GM13977 (cell line): ENCODE results near the gene B4GALT3.

Experiments
- DNase-seq: peaks from one replicate; pipeline ENCODE4 v3.0.0; 2012; ENCODE audit warnings: low spot score
- CTCF ChIP-seq: IDR thresholded peaks from 2 replicates; pipeline ENCODE4 v1.5.1; 2012; ENCODE audit warnings: mild to moderate bottlenecking, control low read depth; ENCODE audit not compliant: insufficient read depth; ENCODE audit errors: extremely low read depth, missing control alignments
- in situ Hi-C: fragments of 300-500 bp; cut with MboI; formaldehyde crosslinking; loops from one replicate; pipeline ENCODE4 v1.12.0; 2022; ENCODE audit warnings: low sequenced_read_pairs, low pct_unique_long_range_greater_than_20kb, mixed read lengths, inconsistent platforms; ENCODE audit not compliant: unreplicated experiment

Gene B4GALT3

DNA sequence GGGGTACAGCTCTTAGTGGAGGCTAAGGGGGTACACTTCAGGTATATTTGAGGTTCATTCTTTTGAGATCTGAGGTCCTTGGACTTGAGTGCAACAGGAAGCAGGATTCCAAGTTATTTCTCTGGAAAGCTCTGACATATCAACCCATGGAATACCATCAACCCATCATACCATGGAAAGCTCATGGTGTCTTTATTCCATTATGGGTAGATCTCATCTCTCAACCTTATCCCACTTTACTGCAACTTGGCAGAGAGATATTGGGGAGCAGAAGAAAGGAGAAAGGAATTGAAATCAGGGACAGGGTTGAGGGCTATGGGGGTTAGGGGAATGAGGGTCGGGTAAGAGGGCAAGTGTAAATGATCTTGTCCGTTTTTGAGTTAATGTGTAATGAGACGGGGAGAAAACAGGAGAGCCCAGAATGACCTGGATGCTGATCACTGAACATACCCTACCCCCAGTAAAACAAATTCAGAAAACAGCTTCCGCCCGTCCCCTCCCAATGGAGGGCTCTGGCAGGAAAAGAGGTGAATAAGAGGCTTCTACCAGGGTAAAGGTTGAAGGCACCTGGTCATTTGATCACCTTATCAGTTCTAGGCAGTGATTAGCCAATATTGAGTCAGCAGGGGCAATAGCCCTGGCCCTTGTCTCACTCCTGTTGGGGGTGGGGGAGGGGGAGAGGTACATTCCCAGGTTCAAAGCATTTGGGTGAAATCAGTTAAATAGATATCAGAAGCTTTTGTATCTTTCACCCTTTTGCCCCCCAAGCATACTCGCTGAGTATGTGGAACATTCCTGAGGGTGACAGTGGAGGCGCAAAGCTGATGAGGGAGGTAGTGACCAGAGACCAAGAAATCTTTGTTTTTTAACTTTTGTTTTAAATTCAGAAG is 46.7 kb upstream of the B4GALT3 start:
- in situ Hi-C loops, result loop anchor here (10.0 kb wide), 1 partner anchor 51 kb away; no protein-coding TSS in a partner anchor
- no peak for TF ChIP-seq CTCF
- no peak for DNase-seq

GRCh38 chr1:161222175-161223019 is 45.1 kb upstream of the B4GALT3 start:
- no peak for DNase-seq
- in situ Hi-C loops, result loop anchor here (10.0 kb wide), 1 partner anchor 52 kb away; no protein-coding TSS in a partner anchor

GRCh38 chr1:161220002-161220401 is 42.7 kb upstream of the B4GALT3 start:
- in situ Hi-C loops, result loop anchor here (10.0 kb wide), 1 partner anchor 55 kb away; no protein-coding TSS in a partner anchor
- DNase-seq, result no peak
- no peak for TF ChIP-seq CTCF

More at GRCh38 chr1:161222175-161223019, 45.1 kb upstream of the B4GALT3 start:
- no peak for TF ChIP-seq CTCF

DNA sequence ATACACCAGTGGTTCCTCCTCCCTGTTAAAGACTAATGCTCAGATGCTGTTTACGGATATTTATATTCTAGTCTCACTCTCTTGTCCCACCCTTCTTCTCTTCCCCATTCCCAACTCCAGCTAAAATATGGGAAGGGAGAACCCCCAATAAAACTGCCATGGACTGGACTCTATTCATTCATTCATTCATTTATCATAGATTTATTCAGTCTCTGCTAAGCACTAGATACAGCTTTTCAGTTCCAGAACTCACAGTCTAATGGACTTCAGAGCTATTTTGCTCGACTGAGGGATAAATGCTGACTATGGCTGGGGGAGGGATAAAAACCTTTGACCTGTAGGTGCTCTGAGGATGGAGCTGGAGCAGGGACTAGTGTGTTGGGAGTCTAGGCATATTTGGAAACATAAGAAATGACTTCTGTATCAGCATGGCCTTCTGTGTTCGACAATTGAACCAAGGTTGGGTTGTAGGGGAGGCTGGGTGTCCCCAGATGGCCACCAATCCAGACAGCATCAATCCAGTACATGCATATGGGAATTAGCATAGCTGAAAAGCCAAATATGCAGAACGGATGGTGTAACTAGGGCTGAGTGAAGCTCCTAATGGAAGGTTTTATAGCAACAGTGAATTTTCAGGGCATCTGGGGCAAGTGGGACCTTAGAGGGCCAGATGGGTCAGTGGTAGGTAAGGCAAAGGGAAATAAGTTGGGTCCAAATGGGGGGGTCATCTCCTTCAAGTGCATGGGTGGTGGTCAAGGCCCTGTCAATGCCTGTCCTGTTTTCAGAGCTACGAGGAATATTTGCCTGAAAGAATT is 42.0 kb upstream of the B4GALT3 start:
- in situ Hi-C loops, result loop anchor here (10.0 kb wide), 1 partner anchor 156 kb away; no protein-coding TSS in a partner anchor
- no peak for TF ChIP-seq CTCF

DNA sequence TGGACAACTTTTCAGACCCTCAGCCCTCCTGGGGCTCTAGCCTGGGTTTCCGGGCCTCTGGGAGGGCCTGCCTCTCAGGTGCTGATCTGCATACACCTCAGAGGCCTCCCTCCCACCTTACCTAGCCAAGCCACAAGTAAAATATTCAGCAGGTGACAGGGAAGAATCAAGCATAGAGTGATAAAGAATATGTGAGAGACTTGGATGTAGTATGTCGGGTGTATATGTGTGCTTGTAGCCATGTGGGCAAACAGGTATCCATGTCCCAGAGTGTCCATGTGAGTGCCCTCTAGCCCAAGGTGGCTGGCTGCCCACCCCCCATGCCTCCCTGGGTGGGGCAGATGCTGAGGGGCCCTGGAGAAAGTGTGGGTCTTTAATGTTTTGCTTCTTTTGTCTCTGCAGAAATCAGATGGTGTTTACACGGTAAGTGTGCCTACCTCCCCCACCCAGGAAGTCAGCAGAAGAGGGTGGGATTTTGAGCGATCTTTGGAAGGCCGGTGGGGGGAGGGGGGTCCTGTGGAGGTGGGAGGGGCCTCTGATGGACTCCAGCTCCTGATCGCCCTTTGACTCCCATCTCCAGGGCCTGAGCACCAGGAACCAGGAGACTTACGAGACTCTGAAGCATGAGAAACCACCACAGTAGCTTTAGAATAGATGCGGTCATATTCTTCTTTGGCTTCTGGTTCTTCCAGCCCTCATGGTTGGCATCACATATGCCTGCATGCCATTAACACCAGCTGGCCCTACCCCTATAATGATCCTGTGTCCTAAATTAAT is 41.2 kb upstream of the B4GALT3 start:
- in situ Hi-C loops, result loop anchor here (10.0 kb wide), 1 partner anchor 156 kb away; no protein-coding TSS in a partner anchor
- DNase-seq, result no peak
- no peak for TF ChIP-seq CTCF

More for the DNA sequence above, 42.0 kb upstream of the B4GALT3 start:
- DNase-seq, result no peak
